GM23338 (cell line): ENCODE data around the gene CYP46A1. TPM values are rescaled to one million over a fixed set of nuclear protein-coding genes. Genes with fewer than 3 reads are reported as not detected.

Experiments used
- ATAC-seq: fragments of 200-7000 bp; cut with Tn5 transposase; 3 replicates; pipeline ENCODE4 v1.9.1; 2020
- DNase-seq: peaks from one replicate; pipeline ENCODE4 v3.0.0-alpha.2; 2015; ENCODE audit warnings: low spot score
- H2AFZ ChIP-seq: fragments of 200-600 bp; sonication (generic); 2 replicates; pipeline ENCODE4 v1.8.0; 2016; ENCODE audit warnings: antibody characterized with exemption, mild to moderate bottlenecking, moderate library complexity
- H3F3A ChIP-seq: fragments of 200-600 bp; sonication (generic); replicated peaks from 2 replicates; pipeline ENCODE4 v1.8.0; 2017; ENCODE audit warnings: antibody characterized with exemption, mixed run types, low read depth
- H3K27ac ChIP-seq: fragments of 200-600 bp; sonication (generic); 2 replicates; pipeline ENCODE4 v1.6.1; 2016; ENCODE audit warnings: low read depth
- H3K27me3 ChIP-seq: fragments of 200-600 bp; sonication (generic); 2 replicates; pipeline ENCODE4 v1.8.0; 2016; ENCODE audit warnings: mild to moderate bottlenecking, mixed run types, moderate library complexity; ENCODE audit not compliant: insufficient read depth
- H3K36me3 ChIP-seq: fragments of 200-600 bp; sonication (generic); 2 replicates; pipeline ENCODE4 v1.8.0; 2016; ENCODE audit warnings: mild to moderate bottlenecking; ENCODE audit not compliant: insufficient read depth
- H3K4me1 ChIP-seq: fragments of 200-600 bp; sonication (generic); 2 replicates; pipeline ENCODE4 v1.8.0; 2016; ENCODE audit warnings: mild to moderate bottlenecking, moderate library complexity; ENCODE audit not compliant: insufficient read depth
- H3K4me2 ChIP-seq: fragments of 200-600 bp; sonication (generic); 2 replicates; pipeline ENCODE4 v1.7.1; 2017; ENCODE audit warnings: mixed run types
- H3K4me3 ChIP-seq: fragments of 200-600 bp; sonication (generic); 2 replicates; pipeline ENCODE4 v1.6.1; 2016; ENCODE audit warnings: mixed run types
- H3K79me2 ChIP-seq: fragments of 200-600 bp; sonication (generic); replicated peaks from 2 replicates; pipeline ENCODE4 v1.8.0; 2017; ENCODE audit warnings: mild to moderate bottlenecking; ENCODE audit not compliant: insufficient read depth
- H3K9me2 ChIP-seq: fragments of 200-600 bp; sonication (generic); 2 replicates; pipeline ENCODE4 v1.8.0; 2017; ENCODE audit not compliant: insufficient read depth
- H4K20me1 ChIP-seq: fragments of 200-600 bp; sonication (generic); replicated peaks from 2 replicates; pipeline ENCODE4 v1.8.0; 2017; ENCODE audit warnings: mild to moderate bottlenecking; ENCODE audit not compliant: insufficient read depth
- H3K27ac Mint-ChIP-seq: 2 replicates; pipeline ENCODE4 v1.8.0; 2020; ENCODE audit warnings: inconsistent platforms, mild to moderate bottlenecking, moderate library complexity, mixed read lengths
- H3K27me3 Mint-ChIP-seq: 3 replicates; pipeline ENCODE4 v1.8.0; 2022; ENCODE audit warnings: low read depth, mild to moderate bottlenecking, moderate library complexity, mixed read lengths, inconsistent platforms; ENCODE audit not compliant: insufficient read depth, poor library complexity
- H3K36me3 Mint-ChIP-seq: 3 replicates; pipeline ENCODE4 v1.8.0; 2021; ENCODE audit warnings: low read depth, mild to moderate bottlenecking, inconsistent platforms, moderate library complexity, mixed read lengths
- H3K4me1 Mint-ChIP-seq: 3 replicates; pipeline ENCODE4 v1.8.0; 2020; ENCODE audit warnings: mild to moderate bottlenecking, inconsistent platforms, mixed read lengths
- H3K4me3 Mint-ChIP-seq: 3 replicates; pipeline ENCODE4 v1.8.0; 2021; ENCODE audit warnings: moderate library complexity, mild to moderate bottlenecking, inconsistent platforms, mixed read lengths
- H3K9me3 Mint-ChIP-seq: 3 replicates; pipeline ENCODE4 v1.8.0; 2020; ENCODE audit warnings: moderate library complexity, mild to moderate bottlenecking, inconsistent platforms, mixed read lengths
- CREB1 ChIP-seq: fragments of 250-450 bp; sonication (Bioruptor Pico); IDR thresholded peaks from 2 replicates; pipeline ENCODE4 v1.5.0; 2020; ENCODE audit warnings: low read depth, mild to moderate bottlenecking, moderate library complexity
- EZH2 ChIP-seq: fragments of 200-600 bp; sonication (generic); IDR thresholded peaks from one replicate; pipeline ENCODE4 v1.8.0; 2017; ENCODE audit warnings: antibody characterized with exemption, mild to moderate bottlenecking, low read depth; ENCODE audit not compliant: unreplicated experiment
- JUNB ChIP-seq: IDR thresholded peaks from one replicate; pipeline ENCODE4 v1.6.1; 2016; ENCODE audit warnings: antibody characterized with exemption; ENCODE audit not compliant: unreplicated experiment
- POLR2AphosphoS5 ChIP-seq: IDR thresholded peaks from 2 replicates; pipeline ENCODE4 v1.6.1; 2016; ENCODE audit warnings: antibody characterized with exemption, low read depth
- STAT1 ChIP-seq: IDR thresholded peaks from one replicate; pipeline ENCODE4 v1.6.1; 2016; ENCODE audit warnings: antibody characterized with exemption; ENCODE audit not compliant: unreplicated experiment
- ZNF331 ChIP-seq: fragments of 250-450 bp; sonication (Bioruptor Pico); IDR thresholded peaks from 2 replicates; pipeline ENCODE4 v1.5.0; 2020; ENCODE audit warnings: low read depth, mild to moderate bottlenecking, moderate library complexity
- polyA plus RNA-seq: library from polyadenylated mRNA; unstranded; fragments of >200 nt; fragmentation: Nextera tagmentation; extraction: Ambion mirVana; gene quantifications from 2 replicates; pipeline ENCODE4 v1.2.1, GENCODE V29; 2016
- total RNA-seq: library from RNA; depleted of rRNA; stranded (reverse); fragments of >200 nt; shearing (Covaris generic); gene quantifications from 2 replicates; pipeline ENCODE4 v1.2.3, GENCODE V29; 2014
- TF ChIP-seq, protein P1 (sequence below): IDR thresholded peaks from 2 replicates; pipeline ENCODE4 v1.6.1; 2016; ENCODE audit warnings: antibody characterized with exemption
- TF ChIP-seq, protein P2 (sequence below), 2 experiments: fragments of 200-600 bp in 1 of 2; sonication (generic) in 1 of 2; conservative IDR thresholded peaks; 2 replicates each; pipeline versions ENCODE4 v1.5.1 to v1.6.1; 2016 to 2017; ENCODE audit warnings: antibody characterized with exemption in 2 of 2, low read depth in 2 of 2, mild to moderate bottlenecking in 2 of 2, moderate library complexity in 1 of 2
- TF ChIP-seq, protein P3 (sequence below): fragments of 250-450 bp; sonication (Bioruptor Pico); IDR thresholded peaks from 2 replicates; pipeline ENCODE4 v1.5.0; 2020; ENCODE audit warnings: mild to moderate bottlenecking, moderate library complexity

CYP46A1 gene
- total and polyA plus RNA-seq, 2 experiments from 2014 or later: 0.59 to 0.66 TPM

DNA sequence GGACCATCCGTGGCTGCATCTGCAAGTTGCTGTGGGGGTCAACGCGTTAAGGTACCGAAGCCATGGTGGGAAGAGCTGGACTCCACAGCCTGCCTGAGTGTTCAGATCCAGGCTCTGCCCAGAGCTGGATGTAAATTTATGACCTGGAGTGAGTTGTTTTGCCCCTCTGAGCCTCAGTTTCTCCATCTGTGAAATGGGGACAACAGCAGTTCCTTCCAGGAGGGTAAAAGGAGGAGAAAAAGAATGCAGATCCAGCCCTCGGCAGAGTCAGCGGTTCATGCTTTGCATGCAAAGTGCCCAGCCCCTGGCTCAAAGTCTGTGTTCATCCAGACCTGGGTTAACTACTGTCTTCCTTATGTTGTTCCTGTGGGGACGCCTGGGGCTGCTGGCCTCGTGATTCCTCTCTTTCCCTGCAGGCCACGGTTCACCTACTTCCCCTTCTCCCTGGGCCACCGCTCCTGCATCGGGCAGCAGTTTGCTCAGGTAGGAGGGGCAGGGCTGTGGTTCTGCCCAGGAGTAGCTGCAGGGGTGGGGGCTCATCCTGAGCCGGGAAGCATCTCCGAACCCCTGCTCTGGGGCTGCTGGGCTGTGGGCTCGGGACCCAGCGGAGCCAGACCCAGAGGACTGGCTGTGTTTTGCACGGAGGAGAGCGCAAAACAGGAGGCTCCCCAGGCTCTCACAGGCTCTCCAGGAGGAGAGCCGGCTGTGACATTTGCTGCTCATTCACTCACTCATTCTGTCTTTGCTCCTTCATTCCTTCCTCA is 41.9 kb downstream of the CYP46A1 start:
- Mint-ChIP-seq H3K27me3 (peaks cover 13% of the 10 kb centered on the region), H3K27ac (no peak overlapping the region), H3K36me3 (no peaks in the 10 kb centered on the region), H3K9me3 (no peaks in the 10 kb centered on the region), H3K4me1 (peaks cover 2% of the 10 kb centered on the region; the same call in 2 of the 3 replicates), H3K4me3 (no peak overlapping the region)
- Histone ChIP-seq H3K36me3 (no peaks in the 10 kb centered on the region), H3K79me2 (no peaks in the 10 kb centered on the region), H3K4me2 (no peak overlapping the region; the same call in 1 of the 2 replicates), H3K4me1 (peaks cover 4% of the 10 kb centered on the region), H3K27me3 (no peaks in the 10 kb centered on the region), H3K27ac (no peak overlapping the region), H3K9me2 (no peaks in the 10 kb centered on the region), H3F3A (0 out of 2 replicates have a peak, but pooled peaks cover 4% of the 10 kb centered on the region), H4K20me1 (no peaks in the 10 kb centered on the region), H3K4me3 (no peak overlapping the region), H2AFZ (no peak overlapping the region)
- TF ChIP-seq, protein P1, sequence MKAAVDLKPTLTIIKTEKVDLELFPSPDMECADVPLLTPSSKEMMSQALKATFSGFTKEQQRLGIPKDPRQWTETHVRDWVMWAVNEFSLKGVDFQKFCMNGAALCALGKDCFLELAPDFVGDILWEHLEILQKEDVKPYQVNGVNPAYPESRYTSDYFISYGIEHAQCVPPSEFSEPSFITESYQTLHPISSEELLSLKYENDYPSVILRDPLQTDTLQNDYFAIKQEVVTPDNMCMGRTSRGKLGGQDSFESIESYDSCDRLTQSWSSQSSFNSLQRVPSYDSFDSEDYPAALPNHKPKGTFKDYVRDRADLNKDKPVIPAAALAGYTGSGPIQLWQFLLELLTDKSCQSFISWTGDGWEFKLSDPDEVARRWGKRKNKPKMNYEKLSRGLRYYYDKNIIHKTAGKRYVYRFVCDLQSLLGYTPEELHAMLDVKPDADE: no peak
- TF ChIP-seq CREB1 (CRISPR knock-in tag): no peak
- TF ChIP-seq STAT1: no peak
- ATAC-seq: peak; percentile 10
- no peak for DNase-seq

DNA sequence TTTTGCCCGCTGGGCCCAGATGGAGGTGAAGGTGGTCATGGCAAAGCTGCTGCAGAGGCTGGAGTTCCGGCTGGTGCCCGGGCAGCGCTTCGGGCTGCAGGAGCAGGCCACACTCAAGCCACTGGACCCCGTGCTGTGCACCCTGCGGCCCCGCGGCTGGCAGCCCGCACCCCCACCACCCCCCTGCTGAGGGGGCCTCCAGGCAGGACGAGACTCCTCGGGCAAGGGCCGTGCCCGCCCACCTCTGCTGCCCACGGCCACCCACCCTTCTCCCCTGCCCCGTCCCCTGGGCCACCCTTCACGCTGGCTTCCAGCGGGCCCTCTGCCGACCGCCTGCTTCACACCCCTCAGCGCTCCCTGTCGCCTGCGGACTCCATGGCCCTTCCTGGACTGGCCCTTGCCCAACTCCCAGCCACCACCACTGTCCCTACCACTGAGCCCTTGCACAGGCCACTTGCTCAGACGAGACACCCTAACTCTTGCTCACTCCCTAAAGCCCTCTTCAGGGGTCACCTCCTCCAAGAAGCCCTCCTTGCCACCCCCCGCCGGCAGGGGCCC is 42.5 kb downstream of the CYP46A1 start:
- H3K27me3 ChIP-seq: no peaks in the 10 kb centered on the region
- no peak overlapping the region; the same call in 1 of the 2 replicates for H3K4me2 ChIP-seq
- H2AFZ ChIP-seq: no peak overlapping the region
- H3K27ac Mint-ChIP-seq: no peak overlapping the region
- no peaks in the 10 kb centered on the region for H3K36me3 ChIP-seq
- no peaks in the 10 kb centered on the region for H3K79me2 ChIP-seq
- no peaks in the 10 kb centered on the region for H3K9me3 Mint-ChIP-seq
- no peak for DNase-seq
- peaks cover 2% of the 10 kb centered on the region; the same call in 2 of the 3 replicates for H3K4me1 Mint-ChIP-seq
- peaks cover 5% of the 10 kb centered on the region for H3K4me1 ChIP-seq
- H3F3A ChIP-seq: 0 out of 2 replicates have a peak, but pooled peaks cover 4% of the 10 kb centered on the region
- no peaks in the 10 kb centered on the region for H3K9me2 ChIP-seq
- no peaks in the 10 kb centered on the region for H4K20me1 ChIP-seq
- no peak overlapping the region for H3K4me3 ChIP-seq
- no peak for ATAC-seq
- H3K27ac ChIP-seq: no peak overlapping the region
- no peak overlapping the region for H3K4me3 Mint-ChIP-seq
- peaks cover 13% of the 10 kb centered on the region for H3K27me3 Mint-ChIP-seq
- no peaks in the 10 kb centered on the region for H3K36me3 Mint-ChIP-seq
- no peak for TF ChIP-seq EZH2
- TF ChIP-seq JUNB: no peak
- no peak for TF ChIP-seq ZNF331 (CRISPR knock-in tag)
- TF ChIP-seq, protein P2, sequence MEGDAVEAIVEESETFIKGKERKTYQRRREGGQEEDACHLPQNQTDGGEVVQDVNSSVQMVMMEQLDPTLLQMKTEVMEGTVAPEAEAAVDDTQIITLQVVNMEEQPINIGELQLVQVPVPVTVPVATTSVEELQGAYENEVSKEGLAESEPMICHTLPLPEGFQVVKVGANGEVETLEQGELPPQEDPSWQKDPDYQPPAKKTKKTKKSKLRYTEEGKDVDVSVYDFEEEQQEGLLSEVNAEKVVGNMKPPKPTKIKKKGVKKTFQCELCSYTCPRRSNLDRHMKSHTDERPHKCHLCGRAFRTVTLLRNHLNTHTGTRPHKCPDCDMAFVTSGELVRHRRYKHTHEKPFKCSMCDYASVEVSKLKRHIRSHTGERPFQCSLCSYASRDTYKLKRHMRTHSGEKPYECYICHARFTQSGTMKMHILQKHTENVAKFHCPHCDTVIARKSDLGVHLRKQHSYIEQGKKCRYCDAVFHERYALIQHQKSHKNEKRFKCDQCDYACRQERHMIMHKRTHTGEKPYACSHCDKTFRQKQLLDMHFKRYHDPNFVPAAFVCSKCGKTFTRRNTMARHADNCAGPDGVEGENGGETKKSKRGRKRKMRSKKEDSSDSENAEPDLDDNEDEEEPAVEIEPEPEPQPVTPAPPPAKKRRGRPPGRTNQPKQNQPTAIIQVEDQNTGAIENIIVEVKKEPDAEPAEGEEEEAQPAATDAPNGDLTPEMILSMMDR (conservative IDR thresholded peaks at IDR 0.05; ENCODE audit: low read depth in 2 of 2): no peak
- TF ChIP-seq, protein P1: no peak
- no peak for TF ChIP-seq STAT1
- TF ChIP-seq CREB1 (CRISPR knock-in tag): no peak
- TF ChIP-seq, protein P3, sequence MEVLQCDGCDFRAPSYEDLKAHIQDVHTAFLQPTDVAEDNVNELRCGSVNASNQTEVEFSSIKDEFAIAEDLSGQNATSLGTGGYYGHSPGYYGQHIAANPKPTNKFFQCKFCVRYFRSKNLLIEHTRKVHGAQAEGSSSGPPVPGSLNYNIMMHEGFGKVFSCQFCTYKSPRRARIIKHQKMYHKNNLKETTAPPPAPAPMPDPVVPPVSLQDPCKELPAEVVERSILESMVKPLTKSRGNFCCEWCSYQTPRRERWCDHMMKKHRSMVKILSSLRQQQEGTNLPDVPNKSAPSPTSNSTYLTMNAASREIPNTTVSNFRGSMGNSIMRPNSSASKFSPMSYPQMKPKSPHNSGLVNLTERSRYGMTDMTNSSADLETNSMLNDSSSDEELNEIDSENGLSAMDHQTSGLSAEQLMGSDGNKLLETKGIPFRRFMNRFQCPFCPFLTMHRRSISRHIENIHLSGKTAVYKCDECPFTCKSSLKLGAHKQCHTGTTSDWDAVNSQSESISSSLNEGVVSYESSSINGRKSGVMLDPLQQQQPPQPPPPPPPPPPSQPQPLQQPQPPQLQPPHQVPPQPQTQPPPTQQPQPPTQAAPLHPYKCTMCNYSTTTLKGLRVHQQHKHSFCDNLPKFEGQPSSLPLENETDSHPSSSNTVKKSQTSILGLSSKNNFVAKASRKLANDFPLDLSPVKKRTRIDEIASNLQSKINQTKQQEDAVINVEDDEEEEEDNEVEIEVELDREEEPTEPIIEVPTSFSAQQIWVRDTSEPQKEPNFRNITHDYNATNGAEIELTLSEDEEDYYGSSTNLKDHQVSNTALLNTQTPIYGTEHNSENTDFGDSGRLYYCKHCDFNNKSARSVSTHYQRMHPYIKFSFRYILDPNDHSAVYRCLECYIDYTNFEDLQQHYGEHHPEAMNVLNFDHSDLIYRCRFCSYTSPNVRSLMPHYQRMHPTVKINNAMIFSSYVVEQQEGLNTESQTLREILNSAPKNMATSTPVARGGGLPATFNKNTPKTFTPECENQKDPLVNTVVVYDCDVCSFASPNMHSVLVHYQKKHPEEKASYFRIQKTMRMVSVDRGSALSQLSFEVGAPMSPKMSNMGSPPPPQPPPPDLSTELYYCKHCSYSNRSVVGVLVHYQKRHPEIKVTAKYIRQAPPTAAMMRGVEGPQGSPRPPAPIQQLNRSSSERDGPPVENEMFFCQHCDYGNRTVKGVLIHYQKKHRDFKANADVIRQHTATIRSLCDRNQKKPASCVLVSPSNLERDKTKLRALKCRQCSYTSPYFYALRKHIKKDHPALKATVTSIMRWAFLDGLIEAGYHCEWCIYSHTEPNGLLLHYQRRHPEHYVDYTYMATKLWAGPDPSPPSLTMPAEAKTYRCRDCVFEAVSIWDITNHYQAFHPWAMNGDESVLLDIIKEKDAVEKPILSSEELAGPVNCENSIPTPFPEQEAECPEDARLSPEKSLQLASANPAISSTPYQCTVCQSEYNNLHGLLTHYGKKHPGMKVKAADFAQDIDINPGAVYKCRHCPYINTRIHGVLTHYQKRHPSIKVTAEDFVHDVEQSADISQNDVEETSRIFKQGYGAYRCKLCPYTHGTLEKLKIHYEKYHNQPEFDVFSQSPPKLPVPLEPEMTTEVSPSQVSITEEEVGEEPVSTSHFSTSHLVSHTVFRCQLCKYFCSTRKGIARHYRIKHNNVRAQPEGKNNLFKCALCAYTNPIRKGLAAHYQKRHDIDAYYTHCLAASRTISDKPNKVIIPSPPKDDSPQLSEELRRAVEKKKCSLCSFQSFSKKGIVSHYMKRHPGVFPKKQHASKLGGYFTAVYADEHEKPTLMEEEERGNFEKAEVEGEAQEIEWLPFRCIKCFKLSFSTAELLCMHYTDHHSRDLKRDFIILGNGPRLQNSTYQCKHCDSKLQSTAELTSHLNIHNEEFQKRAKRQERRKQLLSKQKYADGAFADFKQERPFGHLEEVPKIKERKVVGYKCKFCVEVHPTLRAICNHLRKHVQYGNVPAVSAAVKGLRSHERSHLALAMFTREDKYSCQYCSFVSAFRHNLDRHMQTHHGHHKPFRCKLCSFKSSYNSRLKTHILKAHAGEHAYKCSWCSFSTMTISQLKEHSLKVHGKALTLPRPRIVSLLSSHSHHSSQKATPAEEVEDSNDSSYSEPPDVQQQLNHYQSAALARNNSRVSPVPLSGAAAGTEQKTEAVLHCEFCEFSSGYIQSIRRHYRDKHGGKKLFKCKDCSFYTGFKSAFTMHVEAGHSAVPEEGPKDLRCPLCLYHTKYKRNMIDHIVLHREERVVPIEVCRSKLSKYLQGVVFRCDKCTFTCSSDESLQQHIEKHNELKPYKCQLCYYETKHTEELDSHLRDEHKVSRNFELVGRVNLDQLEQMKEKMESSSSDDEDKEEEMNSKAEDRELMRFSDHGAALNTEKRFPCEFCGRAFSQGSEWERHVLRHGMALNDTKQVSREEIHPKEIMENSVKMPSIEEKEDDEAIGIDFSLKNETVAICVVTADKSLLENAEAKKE (CRISPR knock-in tag): no peak
- TF ChIP-seq POLR2AphosphoS5: no peak
